Transverse colon (tissue), 3 donors: ENCODE data around the gene PACSIN1.

Source experiments
- EP300 ChIP-seq: sonication (generic); formaldehyde crosslinking; IDR thresholded peaks from one replicate; pipeline ENCODE4 v1.6.1; 2017; ENCODE audit warnings: antibody characterized with exemption, low read depth
- POLR2A ChIP-seq: fragments of 450-650 bp; IDR thresholded peaks from one replicate; pipeline ENCODE4 v1.6.1; 2016; ENCODE audit warnings: antibody characterized with exemption, mild to moderate bottlenecking, moderate library complexity
- TF ChIP-seq, protein P1 (sequence below), 5 experiments: fragments of 200-600 bp in 3 of 5; fragments of 450-650 bp in 2 of 5; sonication (generic) in 3 of 5; IDR thresholded peaks; 1 replicate in 2 of 5; 2 replicates in 3 of 5; pipeline ENCODE4 v1.5.1; 2016 to 2017; ENCODE audit warnings: antibody characterized with exemption in 5 of 5, inconsistent platforms in 3 of 5, mild to moderate bottlenecking in 2 of 5, moderate library complexity in 1 of 5

DNA sequence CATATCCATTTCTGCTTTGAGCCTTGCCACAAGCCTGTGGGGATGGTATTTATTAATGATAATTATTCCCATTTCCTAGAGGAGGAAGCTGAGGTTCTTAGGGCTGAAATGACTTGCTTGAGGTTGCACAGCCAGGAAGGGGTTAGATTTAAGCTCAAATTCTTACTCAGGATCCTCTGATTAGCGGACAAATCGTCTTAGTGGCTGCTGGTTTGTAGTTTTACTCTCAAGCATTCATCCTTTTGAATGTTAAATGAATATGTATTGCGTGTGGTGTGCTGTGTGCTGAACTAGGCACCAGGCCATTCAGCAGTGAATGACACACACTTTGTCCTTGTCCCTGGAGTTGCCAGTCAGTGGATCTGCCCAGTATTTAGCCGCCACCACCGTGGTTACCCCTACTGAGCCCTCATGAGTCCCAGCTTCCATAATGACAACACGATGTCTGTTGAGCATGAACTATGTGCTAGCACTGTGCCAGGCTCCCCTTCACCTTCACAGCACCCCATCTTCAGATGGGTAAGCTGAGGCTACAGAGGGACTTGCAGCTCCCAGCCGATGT, 10.0 kb downstream of the PACSIN1 start:
- TF ChIP-seq, protein P1, sequence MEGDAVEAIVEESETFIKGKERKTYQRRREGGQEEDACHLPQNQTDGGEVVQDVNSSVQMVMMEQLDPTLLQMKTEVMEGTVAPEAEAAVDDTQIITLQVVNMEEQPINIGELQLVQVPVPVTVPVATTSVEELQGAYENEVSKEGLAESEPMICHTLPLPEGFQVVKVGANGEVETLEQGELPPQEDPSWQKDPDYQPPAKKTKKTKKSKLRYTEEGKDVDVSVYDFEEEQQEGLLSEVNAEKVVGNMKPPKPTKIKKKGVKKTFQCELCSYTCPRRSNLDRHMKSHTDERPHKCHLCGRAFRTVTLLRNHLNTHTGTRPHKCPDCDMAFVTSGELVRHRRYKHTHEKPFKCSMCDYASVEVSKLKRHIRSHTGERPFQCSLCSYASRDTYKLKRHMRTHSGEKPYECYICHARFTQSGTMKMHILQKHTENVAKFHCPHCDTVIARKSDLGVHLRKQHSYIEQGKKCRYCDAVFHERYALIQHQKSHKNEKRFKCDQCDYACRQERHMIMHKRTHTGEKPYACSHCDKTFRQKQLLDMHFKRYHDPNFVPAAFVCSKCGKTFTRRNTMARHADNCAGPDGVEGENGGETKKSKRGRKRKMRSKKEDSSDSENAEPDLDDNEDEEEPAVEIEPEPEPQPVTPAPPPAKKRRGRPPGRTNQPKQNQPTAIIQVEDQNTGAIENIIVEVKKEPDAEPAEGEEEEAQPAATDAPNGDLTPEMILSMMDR (IDR thresholded peaks at IDR 0.05): no peak
- TF ChIP-seq POLR2A (no peak), EP300 (no peak)
